OCI-LY7 (cell line): ENCODE results near the gene S100A8. TPM values are rescaled to one million over a fixed set of nuclear protein-coding genes. Genes with fewer than 3 reads are reported as not detected.

Source experiments
- BruUV-seq: library from RNA; stranded (reverse); fragments of 400-500 nt; replicated peaks from 2 replicates; lab custom pipeline; 2021; lab: Mats Ljungman, UMichigan
- CTCF ChIA-PET: fragments of 300-600 bp; sonication (Branson Sonifier 250); formaldehyde crosslinking; loops from one replicate; lab custom pipeline; 2022; ENCODE audit warnings: antibody characterized with exemption; ENCODE audit not compliant: unreplicated experiment; lab: Charles Lee
- POLR2A ChIA-PET: fragments of 300-600 bp; sonication (Branson Sonifier 250); formaldehyde crosslinking; loops from one replicate; lab custom pipeline; 2022; ENCODE audit warnings: antibody characterized with exemption; lab: Charles Lee
- DNase-seq: peaks from one replicate; pipeline ENCODE4 v3.0.0-alpha.2; 2015; ENCODE audit warnings: low spot score
- H2AFZ ChIP-seq: fragments of 200-600 bp; sonication (generic), shearing (Covaris generic); 2 replicates; pipeline ENCODE4 v1.6.1; 2014; ENCODE audit warnings: mild to moderate bottlenecking, antibody characterized with exemption, low read length, moderate library complexity
- H3K27ac ChIP-seq: fragments of 200-600 bp; sonication (generic); 2 replicates; pipeline ENCODE4 v1.5.1; 2014; ENCODE audit warnings: mixed run types, low read depth, mild to moderate bottlenecking, moderate library complexity, low read length, inconsistent platforms; ENCODE audit not compliant: poor library complexity, severe bottlenecking
- H3K36me3 ChIP-seq: fragments of 200-600 bp; sonication (generic); 2 replicates; pipeline ENCODE4 v1.6.1; 2014; ENCODE audit warnings: mild to moderate bottlenecking, antibody characterized with exemption, low read length, moderate library complexity, mixed read lengths; ENCODE audit not compliant: insufficient read depth
- H3K4me1 ChIP-seq: fragments of 200-600 bp; sonication (generic); 2 replicates; pipeline ENCODE4 v1.5.1; 2014; ENCODE audit warnings: mild to moderate bottlenecking, low read length; ENCODE audit not compliant: insufficient read depth, poor library complexity, severe bottlenecking
- H3K4me2 ChIP-seq: fragments of 200-600 bp; sonication (generic); 2 replicates; pipeline ENCODE4 v1.6.1; 2014; ENCODE audit warnings: mild to moderate bottlenecking, low read length
- H3K4me3 ChIP-seq: fragments of 200-600 bp; sonication (generic); 2 replicates; pipeline ENCODE4 v1.5.1; 2014; ENCODE audit warnings: mild to moderate bottlenecking, low read depth, low read length; ENCODE audit not compliant: poor library complexity, severe bottlenecking
- H3K79me2 ChIP-seq: fragments of 200-600 bp; sonication (generic); 2 replicates; pipeline ENCODE4 v1.6.1; 2016; ENCODE audit warnings: low read depth, mild to moderate bottlenecking, low read length, moderate library complexity, mixed read lengths; ENCODE audit not compliant: insufficient read depth
- H3K9me2 ChIP-seq: fragments of 200-600 bp; sonication (generic); 2 replicates; pipeline ENCODE4 v1.6.1; 2016; ENCODE audit warnings: mild to moderate bottlenecking, low read length, mixed read lengths; ENCODE audit not compliant: insufficient read depth
- H3K9me3 ChIP-seq: fragments of 200-600 bp; sonication (generic); 2 replicates; pipeline ENCODE4 v1.6.1; 2014; ENCODE audit warnings: mild to moderate bottlenecking, mixed run types, low read length, mixed read lengths
- H4K20me1 ChIP-seq: fragments of 200-600 bp; sonication (generic); 2 replicates; pipeline ENCODE4 v1.6.1; 2014; ENCODE audit warnings: mild to moderate bottlenecking, antibody characterized with exemption, low read length, moderate library complexity, mixed read lengths; ENCODE audit not compliant: insufficient read depth
- EZH2phosphoT487 ChIP-seq: fragments of 200-600 bp; sonication (generic); IDR thresholded peaks from 2 replicates; pipeline ENCODE4 v1.6.1; 2018; ENCODE audit warnings: low read depth, borderline replicate concordance, mild to moderate bottlenecking, mixed run types, antibody characterized with exemption, low read length, moderate library complexity, mixed read lengths
- intact Hi-C: fragments of 100-400 bp; cut with micrococcal nuclease; formaldehyde crosslinking; loops from one replicate; pipeline ENCODE4 v1.10.0; 2022; ENCODE audit not compliant: unreplicated experiment
- total RNA-seq, 2 experiments: library from RNA; depleted of rRNA in 1 of 2; stranded (reverse); fragments of >200 nt in 1 of 2; shearing (Covaris generic) in 1 of 2; gene quantifications; 2 replicates each; pipeline ENCODE4 v1.2.3, GENCODE V29; 2014 to 2022
- TF ChIP-seq, protein P1 (sequence below): fragments of 200-600 bp; sonication (generic); conservative IDR thresholded peaks from 2 replicates; pipeline ENCODE4 v1.5.1; 2014; ENCODE audit warnings: mild to moderate bottlenecking, antibody characterized with exemption, low read length, moderate library complexity, mixed read lengths

The S100A8 gene
- total RNA-seq, 2 experiments from 2014 or later: not detected

DNA sequence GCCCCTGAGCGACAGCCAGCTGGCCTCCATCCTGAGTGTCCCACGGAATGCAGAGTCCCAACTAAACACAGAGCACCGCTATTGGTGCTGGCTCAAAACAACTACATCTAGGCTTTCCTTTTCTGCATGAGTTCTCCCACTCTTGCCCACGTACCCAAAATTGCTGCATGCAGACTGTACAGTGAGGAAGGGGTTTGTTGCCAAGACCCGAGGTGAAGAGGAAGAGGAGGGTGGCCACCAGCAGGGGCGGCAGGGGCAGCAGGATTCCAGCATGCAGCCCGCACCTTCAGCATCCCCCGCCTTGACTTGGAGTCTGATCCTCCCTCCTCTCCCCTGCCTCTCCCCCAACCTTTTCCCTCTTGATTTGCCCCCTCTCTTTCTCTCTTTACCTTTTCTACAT lies 25.2 kb downstream of the S100A8 start:
- no peaks in the 10 kb centered on the region for H3K4me1 ChIP-seq
- BruUV-seq: no TSS peak
- no peaks in the 10 kb centered on the region for H3K9me2 ChIP-seq
- H3K79me2 ChIP-seq: no peaks in the 10 kb centered on the region
- H3K4me2 ChIP-seq: no peak overlapping the region
- H3K4me3 ChIP-seq: no peak overlapping the region
- POLR2A ChIA-PET: no interaction called here
- DNase-seq: no peak
- TF ChIP-seq EZH2phosphoT487: no peak
- TF ChIP-seq, protein P1, sequence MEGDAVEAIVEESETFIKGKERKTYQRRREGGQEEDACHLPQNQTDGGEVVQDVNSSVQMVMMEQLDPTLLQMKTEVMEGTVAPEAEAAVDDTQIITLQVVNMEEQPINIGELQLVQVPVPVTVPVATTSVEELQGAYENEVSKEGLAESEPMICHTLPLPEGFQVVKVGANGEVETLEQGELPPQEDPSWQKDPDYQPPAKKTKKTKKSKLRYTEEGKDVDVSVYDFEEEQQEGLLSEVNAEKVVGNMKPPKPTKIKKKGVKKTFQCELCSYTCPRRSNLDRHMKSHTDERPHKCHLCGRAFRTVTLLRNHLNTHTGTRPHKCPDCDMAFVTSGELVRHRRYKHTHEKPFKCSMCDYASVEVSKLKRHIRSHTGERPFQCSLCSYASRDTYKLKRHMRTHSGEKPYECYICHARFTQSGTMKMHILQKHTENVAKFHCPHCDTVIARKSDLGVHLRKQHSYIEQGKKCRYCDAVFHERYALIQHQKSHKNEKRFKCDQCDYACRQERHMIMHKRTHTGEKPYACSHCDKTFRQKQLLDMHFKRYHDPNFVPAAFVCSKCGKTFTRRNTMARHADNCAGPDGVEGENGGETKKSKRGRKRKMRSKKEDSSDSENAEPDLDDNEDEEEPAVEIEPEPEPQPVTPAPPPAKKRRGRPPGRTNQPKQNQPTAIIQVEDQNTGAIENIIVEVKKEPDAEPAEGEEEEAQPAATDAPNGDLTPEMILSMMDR: no peak
- H2AFZ ChIP-seq: no peak overlapping the region
- CTCF ChIA-PET: no interaction called here
- H3K36me3 ChIP-seq: no peaks in the 10 kb centered on the region
- H3K9me3 ChIP-seq: no peaks in the 10 kb centered on the region
- no peaks in the 10 kb centered on the region for H4K20me1 ChIP-seq
- intact Hi-C loops: no loop called here
- no peak overlapping the region for H3K27ac ChIP-seq

DNA sequence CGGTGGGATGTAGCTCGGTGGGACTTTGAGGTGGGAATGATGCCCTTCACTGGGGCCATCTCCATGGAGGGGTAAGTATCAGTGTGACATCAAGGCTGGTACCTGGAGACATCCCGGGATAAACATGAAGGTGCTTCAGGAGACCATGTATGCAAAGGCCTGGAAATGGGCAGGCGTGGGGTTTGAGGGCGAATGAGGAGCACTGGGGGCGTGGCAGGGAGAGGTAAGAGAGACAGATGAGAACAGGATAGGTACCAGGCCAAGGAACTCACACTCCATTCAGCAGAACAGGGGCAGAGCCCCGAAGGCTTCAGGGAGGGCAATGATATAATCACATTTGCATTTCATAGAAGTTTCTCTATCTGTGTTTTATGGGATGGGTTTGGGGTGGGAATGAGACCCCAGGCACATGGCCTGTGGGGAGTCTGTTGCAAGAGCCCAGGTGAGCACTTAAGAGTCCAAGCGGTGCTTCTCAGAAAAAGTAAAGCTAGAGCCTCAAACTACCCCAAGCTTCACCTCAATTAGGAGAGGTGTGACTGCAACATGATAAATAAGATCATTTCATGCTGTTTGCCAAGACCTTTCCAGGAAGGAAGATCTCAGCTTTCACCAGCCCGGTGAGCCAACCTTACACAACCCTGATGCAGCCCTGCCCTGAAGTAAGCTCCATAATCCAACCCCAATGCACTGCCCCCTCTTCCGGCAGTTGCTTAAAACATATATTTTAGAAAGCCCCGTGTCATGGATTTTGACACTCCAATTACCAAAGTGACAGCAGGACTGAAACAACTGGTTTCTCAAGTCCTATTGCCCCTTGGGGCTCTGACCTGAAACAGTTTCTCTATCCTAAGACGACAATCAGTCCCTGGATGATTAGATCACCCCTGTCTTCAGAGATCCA lies 25.9 kb downstream of the S100A8 start:
- Histone ChIP-seq H3K4me1 (no peaks in the 10 kb centered on the region), H2AFZ (no peak overlapping the region), H3K27ac (no peak overlapping the region), H3K4me2 (no peak overlapping the region), H3K9me2 (no peaks in the 10 kb centered on the region), H4K20me1 (no peaks in the 10 kb centered on the region), H3K79me2 (no peaks in the 10 kb centered on the region), H3K9me3 (no peaks in the 10 kb centered on the region), H3K4me3 (no peak overlapping the region), H3K36me3 (no peaks in the 10 kb centered on the region)
- intact Hi-C loops: no loop called here
- no peak for TF ChIP-seq EZH2phosphoT487
- TF ChIP-seq, protein P1: no peak
- CTCF ChIA-PET: no interaction called here
- DNase-seq: no peak
- POLR2A ChIA-PET: no interaction called here
- no TSS peak for BruUV-seq

DNA sequence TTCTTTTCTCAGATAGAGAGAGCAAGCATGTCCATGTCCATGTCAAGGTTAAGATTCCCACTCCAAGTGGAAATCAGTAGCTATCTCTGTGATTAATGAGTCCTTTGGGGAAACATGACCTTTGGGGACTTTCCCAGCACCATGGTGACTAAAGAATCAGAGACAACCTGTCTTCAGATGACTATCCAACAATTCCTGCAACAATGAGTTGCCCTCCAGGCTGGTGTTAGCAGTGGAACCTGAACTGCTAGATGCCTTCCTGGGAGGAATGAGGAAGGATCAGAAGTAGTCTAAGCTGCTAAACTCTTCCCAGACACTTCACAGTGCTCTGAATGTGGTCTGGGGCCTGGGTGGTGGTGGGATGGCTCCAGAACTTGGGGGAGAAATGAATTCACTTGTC lies 26.7 kb downstream of the S100A8 start:
- BruUV-seq: no TSS peak
- DNase-seq: no peak
- Histone ChIP-seq H2AFZ (no peak overlapping the region), H3K36me3 (no peaks in the 10 kb centered on the region), H3K4me2 (no peak overlapping the region), H3K9me3 (no peaks in the 10 kb centered on the region), H4K20me1 (no peaks in the 10 kb centered on the region), H3K4me3 (no peak overlapping the region), H3K27ac (no peak overlapping the region), H3K79me2 (no peaks in the 10 kb centered on the region), H3K4me1 (no peaks in the 10 kb centered on the region), H3K9me2 (no peaks in the 10 kb centered on the region)
- intact Hi-C loops: no loop called here
- ChIA-PET CTCF (no interaction called here), POLR2A (no interaction called here)
- TF ChIP-seq EZH2phosphoT487: no peak
- TF ChIP-seq, protein P1: no peak
